ENCODE measurements around the gene SEZ6L. TPM values are rescaled to one million over a fixed set of nuclear protein-coding genes. Genes with fewer than 3 reads are reported as not detected.

Gene SEZ6L
- total RNA-seq, 1 experiment from 2014 or later, result 0.13 TPM

DNA sequence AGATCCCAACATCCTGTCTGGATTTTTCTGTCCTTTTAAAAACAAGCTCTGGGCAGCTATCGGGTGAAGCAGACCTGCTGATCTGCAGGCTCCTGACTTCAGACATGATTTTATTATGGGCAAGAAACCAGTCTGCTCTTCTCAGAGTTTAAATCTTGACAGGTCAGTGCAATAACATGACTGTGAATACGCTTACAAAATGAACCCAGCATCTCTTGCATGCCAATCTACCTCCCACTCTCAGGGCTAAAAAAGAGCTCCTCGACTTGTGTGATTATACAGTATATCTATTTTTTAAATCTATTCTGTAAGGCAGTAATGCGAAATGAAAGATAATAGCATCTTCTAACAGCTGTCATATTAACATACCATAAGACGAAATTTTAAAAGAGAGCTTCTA, 241.1 kb downstream of the SEZ6L start:
- no peak for DNase-seq
- no peaks in the 10 kb centered on the region for H3K36me3 Mint-ChIP-seq (ENCODE audit: insufficient read depth in 1 of 3, low read depth in 3 of 3)
- no peaks in the 10 kb centered on the region for H3K9me3 Mint-ChIP-seq
- no peaks in the 10 kb centered on the region for H3K79me2 ChIP-seq (ENCODE audit: insufficient read depth, low read length)
- H2BK15ac ChIP-seq (ENCODE audit: low read depth, low read length), result no peak overlapping the region
- no peak overlapping the region for H2AFZ ChIP-seq (ENCODE audit: low read length)
- no peak overlapping the region for H4K5ac ChIP-seq (ENCODE audit: insufficient read length, low read depth, low read length)
- H2BK5ac ChIP-seq (ENCODE audit: insufficient read length, low read length), result no peak overlapping the region
- H2BK12ac ChIP-seq (ENCODE audit: insufficient read length, low read depth, low read length), result no peak overlapping the region
- H3K4me1 Mint-ChIP-seq, result peaks cover under 1 to 2% of the 10 kb centered on the region in 2 experiments; a peak in 3 of 4 replicates
- H3K23me2 ChIP-seq (ENCODE audit: insufficient read length, low read depth, low read length, poor library complexity, severe bottlenecking), result no peaks in the 10 kb centered on the region
- no peaks in the 10 kb centered on the region for H4K20me1 ChIP-seq (ENCODE audit: control insufficient read depth, insufficient read depth, insufficient read length)
- H3K27ac ChIP-seq (ENCODE audit: insufficient read length, low read depth, low read length), result no peak overlapping the region
- H3K9me3 ChIP-seq (ENCODE audit: control insufficient read depth, low read depth, low read length), result no peaks in the 10 kb centered on the region
- no peak overlapping the region for H3K14ac ChIP-seq (ENCODE audit: insufficient read depth, low read length)
- no peaks in the 10 kb centered on the region for H3K4me1 ChIP-seq (ENCODE audit: insufficient read depth, low read length)
- H3K56ac ChIP-seq (ENCODE audit: insufficient read length, low read depth, low read length), result no peak overlapping the region
- H3K27me3 Mint-ChIP-seq (ENCODE audit: low read depth), result peaks cover 3% of the 10 kb centered on the region
- no peak overlapping the region for H3T11ph ChIP-seq (ENCODE audit: low read length)
- no peak overlapping the region for H3K9ac ChIP-seq (ENCODE audit: extremely low read depth, insufficient read length, low read length)
- no peak overlapping the region for H3K4ac ChIP-seq (ENCODE audit: low read depth, low read length)
- TF ChIP-seq, protein P1, sequence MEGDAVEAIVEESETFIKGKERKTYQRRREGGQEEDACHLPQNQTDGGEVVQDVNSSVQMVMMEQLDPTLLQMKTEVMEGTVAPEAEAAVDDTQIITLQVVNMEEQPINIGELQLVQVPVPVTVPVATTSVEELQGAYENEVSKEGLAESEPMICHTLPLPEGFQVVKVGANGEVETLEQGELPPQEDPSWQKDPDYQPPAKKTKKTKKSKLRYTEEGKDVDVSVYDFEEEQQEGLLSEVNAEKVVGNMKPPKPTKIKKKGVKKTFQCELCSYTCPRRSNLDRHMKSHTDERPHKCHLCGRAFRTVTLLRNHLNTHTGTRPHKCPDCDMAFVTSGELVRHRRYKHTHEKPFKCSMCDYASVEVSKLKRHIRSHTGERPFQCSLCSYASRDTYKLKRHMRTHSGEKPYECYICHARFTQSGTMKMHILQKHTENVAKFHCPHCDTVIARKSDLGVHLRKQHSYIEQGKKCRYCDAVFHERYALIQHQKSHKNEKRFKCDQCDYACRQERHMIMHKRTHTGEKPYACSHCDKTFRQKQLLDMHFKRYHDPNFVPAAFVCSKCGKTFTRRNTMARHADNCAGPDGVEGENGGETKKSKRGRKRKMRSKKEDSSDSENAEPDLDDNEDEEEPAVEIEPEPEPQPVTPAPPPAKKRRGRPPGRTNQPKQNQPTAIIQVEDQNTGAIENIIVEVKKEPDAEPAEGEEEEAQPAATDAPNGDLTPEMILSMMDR (conservative IDR thresholded peaks at IDR 0.05), result no peak
- no peak overlapping the region for H3K4me2 ChIP-seq (ENCODE audit: insufficient read depth, insufficient read length, low read length)
- H2AK5ac ChIP-seq (ENCODE audit: insufficient read length, low read length), result no peak overlapping the region
- no peak overlapping the region for H2BK120ac ChIP-seq (ENCODE audit: low read depth, low read length, poor library complexity, severe bottlenecking)
- no peaks in the 10 kb centered on the region; the same call in 1 of the 2 replicates for H3K27me3 ChIP-seq (ENCODE audit: insufficient read depth, low read length)
- no peak overlapping the region for H3K18ac ChIP-seq (ENCODE audit: insufficient read length, low read depth, low read length)
- no peak overlapping the region for H3K4me3 Mint-ChIP-seq
- no peaks in the 10 kb centered on the region for H3K79me1 ChIP-seq (ENCODE audit: insufficient read depth, low read depth, low read length, poor library complexity, severe bottlenecking)
- no peak overlapping the region for H4K8ac ChIP-seq (replicated peaks; ENCODE audit: insufficient read length, low read depth, low read length)
- H2BK20ac ChIP-seq (ENCODE audit: low read depth, low read length, poor library complexity, severe bottlenecking), result no peak overlapping the region
- no peak overlapping the region for H3K27ac Mint-ChIP-seq
- no peak overlapping the region for H4K91ac ChIP-seq (ENCODE audit: insufficient read length, low read depth, low read length)
- no peak overlapping the region for H3K23ac ChIP-seq (ENCODE audit: insufficient read length, low read depth, low read length)
- WGBS (ENCODE audit: extremely low coverage, insufficient read length, low lambda C conversion rate), result no CpG with 5 or more reads among the region's 5 CpGs
